HUES64 (cell line): ENCODE data around the gene F9. TPM values are rescaled to one million over a fixed set of nuclear protein-coding genes. Genes with fewer than 3 reads are reported as not detected.
"Not testable (repeated sequence)": the region's sequence is repeated elsewhere in the genome, so short reads cannot be mapped to it uniquely, and the experiment has no call there.

ENCODE experiments used
- H3K27ac ChIP-seq: 2 replicates; pipeline ENCODE4 v1.7.0; 2013; ENCODE audit warnings: low read depth, low read length, inconsistent platforms
- H3K27me3 ChIP-seq: 2 replicates; pipeline ENCODE4 v1.6.1; 2013; ENCODE audit warnings: mild to moderate bottlenecking, low read length; ENCODE audit not compliant: insufficient read depth
- H3K36me3 ChIP-seq: 2 replicates; pipeline ENCODE4 v1.6.1; 2013; ENCODE audit warnings: mild to moderate bottlenecking, low read length; ENCODE audit not compliant: insufficient read depth
- H3K4me1 ChIP-seq: 2 replicates; pipeline ENCODE4 v1.6.1; 2013; ENCODE audit warnings: mild to moderate bottlenecking, low read length, moderate library complexity; ENCODE audit not compliant: insufficient read depth
- H3K4me3 ChIP-seq: 2 replicates; pipeline ENCODE4 v1.5.1; 2013; ENCODE audit warnings: mild to moderate bottlenecking, low read length, moderate library complexity
- H3K9ac ChIP-seq: 2 replicates; pipeline ENCODE4 v1.6.1; 2013; ENCODE audit warnings: mild to moderate bottlenecking, low read depth, low read length
- H3K9me3 ChIP-seq: 2 replicates; pipeline ENCODE4 v1.6.1; 2013; ENCODE audit warnings: low read depth, low read length; ENCODE audit not compliant: insufficient read depth
- WGBS: fragments of 150-250, 120-280 bp; methylation state at CpG from one replicate; pipeline ENCODE4 v1.1.7; 2013; ENCODE audit warnings: missing lambda C conversion rate; 5-methylcytosine and 5-hydroxymethylcytosine counted together
- polyA plus RNA-seq, 2 experiments: library from polyadenylated mRNA; stranded (reverse); fragments of 50-300 nt; gene quantifications; one replicate each; pipeline ENCODE4 v1.2.3, GENCODE V29; 2013

Gene F9
- polyA plus RNA-seq (2013, experiment 1 of 2), result not detected
- not detected for polyA plus RNA-seq (2013, experiment 2 of 2)

DNA sequence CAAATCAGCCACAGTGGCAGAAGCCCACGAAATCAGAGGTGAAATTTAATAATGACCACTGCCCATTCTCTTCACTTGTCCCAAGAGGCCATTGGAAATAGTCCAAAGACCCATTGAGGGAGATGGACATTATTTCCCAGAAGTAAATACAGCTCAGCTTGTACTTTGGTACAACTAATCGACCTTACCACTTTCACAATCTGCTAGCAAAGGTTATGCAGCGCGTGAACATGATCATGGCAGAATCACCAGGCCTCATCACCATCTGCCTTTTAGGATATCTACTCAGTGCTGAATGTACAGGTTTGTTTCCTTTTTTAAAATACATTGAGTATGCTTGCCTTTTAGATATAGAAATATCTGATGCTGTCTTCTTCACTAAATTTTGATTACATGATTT, at the start of gene F9:
Gene F9 (plus strand): TSS at position 190 of the 400 bp plus-strand sequence. CDS start 26 bp downstream, at position 216.
- no peak within 1 kb of the TSS for H3K9ac ChIP-seq
- H3K9me3 ChIP-seq, result no peaks in the 10 kb centered on the region
- H3K27ac ChIP-seq, result no peak within 1 kb of the TSS
- WGBS, result 95% methylated on average over 4 of the region's 4 CpGs
- no peak within 1 kb of the TSS for H3K4me3 ChIP-seq
- H3K36me3 ChIP-seq, result no peaks in the 10 kb centered on the region
- H3K27me3 ChIP-seq, result no peaks in the 10 kb centered on the region
- no peaks in the 10 kb centered on the region for H3K4me1 ChIP-seq

DNA sequence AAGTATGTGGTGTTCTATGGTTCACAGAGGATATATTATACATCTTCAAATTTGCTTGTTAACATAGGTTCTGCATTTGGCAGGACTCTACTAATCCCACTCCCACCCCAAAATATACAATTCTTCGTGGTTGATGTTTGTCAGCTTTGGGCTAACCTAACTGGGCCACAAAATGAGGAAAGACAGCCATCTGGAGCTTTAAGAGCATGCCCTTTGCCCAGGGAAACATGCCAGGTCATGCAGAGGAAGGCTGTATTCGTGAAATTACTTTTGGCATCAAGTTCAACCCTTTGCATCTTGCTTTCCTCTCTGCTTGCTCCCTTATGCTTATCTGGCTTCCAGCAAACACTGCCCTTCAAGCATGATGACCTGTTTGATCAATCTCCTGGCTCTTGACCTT, 46.8 kb upstream of the F9 start:
- H3K27me3 ChIP-seq, result no peaks in the 10 kb centered on the region
- no peak overlapping the region for H3K4me3 ChIP-seq
- no peaks in the 10 kb centered on the region for H3K36me3 ChIP-seq
- H3K9me3 ChIP-seq, result no peaks in the 10 kb centered on the region
- WGBS, result 95% methylated on average over 2 of the region's 2 CpGs
- H3K9ac ChIP-seq, result no peak overlapping the region
- H3K27ac ChIP-seq, result no peak overlapping the region
- no peaks in the 10 kb centered on the region for H3K4me1 ChIP-seq

DNA sequence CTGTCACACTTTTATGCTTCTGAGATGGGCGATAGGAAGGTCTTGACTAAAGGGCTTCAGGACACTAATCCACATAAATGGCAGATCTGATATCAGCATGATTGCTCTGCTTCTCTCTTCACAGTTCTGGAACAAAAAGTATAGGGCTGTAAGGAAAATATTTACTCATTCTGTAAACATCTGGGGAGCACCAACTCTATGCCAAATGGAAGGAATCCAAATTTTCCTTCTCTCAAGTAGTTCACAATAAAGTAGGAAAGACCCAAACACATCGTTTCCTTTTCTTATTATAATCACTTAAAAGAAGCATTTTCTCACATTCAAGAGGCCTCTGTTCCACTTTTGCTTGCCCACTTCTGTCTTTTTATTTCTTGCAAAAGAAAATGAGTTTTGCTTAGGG, 45.9 kb upstream of the F9 start:
- H3K9ac ChIP-seq, result no peak overlapping the region
- 96% methylated on average over 2 of the region's 2 CpGs for WGBS
- H3K27ac ChIP-seq, result no peak overlapping the region
- no peaks in the 10 kb centered on the region for H3K9me3 ChIP-seq
- H3K27me3 ChIP-seq, result no peaks in the 10 kb centered on the region
- no peaks in the 10 kb centered on the region for H3K4me1 ChIP-seq
- H3K4me3 ChIP-seq, result no peak overlapping the region
- H3K36me3 ChIP-seq, result no peaks in the 10 kb centered on the region

DNA sequence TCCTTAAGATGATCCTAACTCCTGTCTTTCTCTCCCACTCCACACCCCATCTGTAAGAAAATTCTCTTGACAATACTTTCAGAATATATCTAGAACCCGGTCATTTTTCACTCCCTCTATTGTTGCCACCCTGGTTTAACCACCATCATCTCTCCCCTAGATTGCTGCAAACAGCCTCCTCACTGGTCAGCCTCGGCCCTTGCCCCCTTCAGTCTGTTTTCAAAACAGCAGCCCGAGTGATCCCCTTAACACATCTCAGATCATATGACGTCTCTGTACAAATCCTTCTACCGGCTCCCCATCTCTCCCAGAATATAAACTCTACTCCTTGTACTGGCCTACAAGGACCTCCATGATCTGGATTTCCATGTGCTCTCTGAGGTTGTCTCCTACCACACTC, 35.2 kb upstream of the F9 start:
- Histone ChIP-seq H3K36me3 (no peaks in the 10 kb centered on the region), H3K4me1 (no peaks in the 10 kb centered on the region), H3K27me3 (no peaks in the 10 kb centered on the region), H3K9me3 (no peaks in the 10 kb centered on the region), H3K9ac (no peak overlapping the region), H3K4me3 (no peak overlapping the region), H3K27ac (no peak overlapping the region)
- WGBS, result 83% methylated on average over 5 of the region's 5 CpGs

DNA sequence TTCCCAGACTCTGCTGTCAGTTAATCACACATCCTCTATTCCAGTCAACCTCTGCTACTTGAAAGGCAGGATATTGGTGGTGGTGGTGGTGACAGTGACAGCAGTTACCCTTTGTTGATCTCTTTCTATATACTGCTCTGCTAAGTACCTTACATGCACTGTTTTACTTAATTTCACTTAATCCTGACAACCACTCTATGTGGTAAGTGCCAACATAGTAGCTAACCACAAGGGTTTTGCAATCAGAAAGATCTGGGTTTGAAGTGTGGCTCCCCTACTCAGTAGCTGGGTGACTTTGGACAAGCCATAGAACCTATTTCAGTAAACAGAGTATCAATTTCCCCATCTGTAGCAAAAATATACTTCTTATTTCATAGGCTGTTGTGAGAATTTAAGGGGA, 24.2 kb upstream of the F9 start:
- Histone ChIP-seq H3K36me3 (no peaks in the 10 kb centered on the region), H3K4me1 (no peaks in the 10 kb centered on the region), H3K27me3 (no peaks in the 10 kb centered on the region), H3K4me3 (no peak overlapping the region), H3K9me3 (no peaks in the 10 kb centered on the region), H3K9ac (no peak overlapping the region), H3K27ac (no peak overlapping the region)

DNA sequence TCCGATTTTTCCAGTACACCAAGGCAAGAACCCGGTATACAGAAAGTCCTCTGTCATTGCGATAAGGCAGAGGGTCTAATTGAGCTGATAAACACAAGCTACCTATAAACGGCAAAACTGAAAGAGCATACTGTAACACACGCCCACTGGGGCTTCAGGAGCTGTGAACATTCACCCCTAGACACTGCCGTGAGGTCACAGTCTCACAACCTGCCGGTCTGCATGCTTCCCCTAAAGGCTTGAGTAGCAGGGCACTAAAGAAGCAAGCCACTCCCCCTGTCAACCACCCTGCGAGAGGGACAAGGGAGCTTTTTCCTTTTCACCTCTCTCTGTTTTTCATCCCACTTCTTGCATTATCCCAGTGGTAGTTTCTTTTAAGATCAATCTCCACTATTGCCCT, 22.4 kb upstream of the F9 start:
- no peaks in the 10 kb centered on the region for H3K9me3 ChIP-seq
- H3K27me3 ChIP-seq, result no peaks in the 10 kb centered on the region
- H3K9ac ChIP-seq, result no peak overlapping the region
- H3K4me1 ChIP-seq, result no peaks in the 10 kb centered on the region
- H3K4me3 ChIP-seq, result no peak overlapping the region
- WGBS, result 80% methylated on average over 8 of the region's 8 CpGs
- H3K36me3 ChIP-seq, result no peaks in the 10 kb centered on the region
- H3K27ac ChIP-seq, result no peak overlapping the region

DNA sequence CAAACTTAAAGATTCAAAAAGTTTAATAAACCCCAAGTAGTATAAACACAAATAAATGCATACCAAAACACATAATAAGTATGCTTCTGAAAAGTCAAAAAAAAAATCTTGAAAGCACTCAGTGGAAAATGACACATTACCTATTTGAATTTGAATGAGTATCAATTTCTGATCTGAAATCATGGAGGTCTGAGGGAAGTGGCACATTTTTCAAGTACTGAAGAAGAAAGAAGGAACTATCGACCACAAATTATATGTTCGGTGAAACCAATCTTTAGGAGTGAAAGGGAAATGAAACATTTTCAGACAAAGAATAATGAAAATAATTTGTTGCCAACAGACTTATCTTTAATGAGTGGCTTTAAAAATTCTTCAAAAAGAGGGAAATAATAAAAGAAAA, 12.1 kb upstream of the F9 start:
- Histone ChIP-seq H3K27ac (no peak overlapping the region), H3K9me3 (no peaks in the 10 kb centered on the region), H3K9ac (no peak overlapping the region), H3K4me3 (no peak overlapping the region), H3K4me1 (no peaks in the 10 kb centered on the region), H3K27me3 (no peaks in the 10 kb centered on the region), H3K36me3 (no peaks in the 10 kb centered on the region)
- 100% methylated on average over 1 of the region's 2 CpGs for WGBS

DNA sequence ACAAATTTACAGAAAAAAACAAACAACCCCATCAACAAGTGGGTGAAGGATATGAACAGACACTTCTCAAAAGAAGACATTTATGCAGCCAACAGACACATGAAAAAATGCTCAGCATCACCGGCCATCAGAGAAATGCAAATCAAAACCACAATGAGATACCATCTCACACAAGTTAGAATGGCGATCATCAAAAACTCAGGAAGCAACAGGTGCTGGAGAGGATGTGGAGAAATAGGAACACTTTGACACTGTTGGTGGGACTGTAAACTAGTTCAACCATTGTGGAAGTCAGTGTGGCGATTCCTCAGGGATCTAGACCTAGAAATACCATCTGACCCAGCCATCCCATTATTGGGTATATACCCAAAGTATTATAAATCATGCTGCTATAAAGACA, 1.7 kb upstream of the F9 start:
- H3K4me1 ChIP-seq, H3K9me3 ChIP-seq, H3K27ac ChIP-seq, H3K9ac ChIP-seq, H3K4me3 ChIP-seq, H3K36me3 ChIP-seq, H3K27me3 ChIP-seq: not testable (repeated sequence)
- WGBS, result 100% methylated on average over 1 of the region's 3 CpGs

DNA sequence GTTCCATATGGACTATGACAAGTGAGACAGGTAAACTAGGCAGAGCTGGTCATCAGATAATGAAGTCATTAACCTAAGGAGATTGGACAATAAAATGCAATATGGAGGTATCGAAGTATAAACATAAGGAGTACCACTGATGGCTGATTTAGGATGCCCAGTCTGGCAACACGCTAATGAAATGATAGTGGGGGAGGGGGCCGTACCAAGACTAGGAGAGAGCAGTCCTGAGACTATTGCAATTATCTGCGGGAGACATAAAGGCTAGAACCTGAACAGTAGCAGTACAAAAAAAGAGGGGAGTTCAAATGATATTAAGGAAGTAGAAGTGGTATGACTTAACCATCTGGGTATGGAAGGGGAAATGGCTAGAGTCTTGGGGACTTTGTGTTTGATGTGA, 2.3 kb downstream of the F9 start:
- H3K9ac ChIP-seq, result no peak overlapping the region
- H3K36me3 ChIP-seq, result no peaks in the 10 kb centered on the region
- H3K27ac ChIP-seq, result no peak overlapping the region
- H3K4me3 ChIP-seq, result no peak overlapping the region
- H3K4me1 ChIP-seq, result no peaks in the 10 kb centered on the region
- H3K27me3 ChIP-seq, result no peaks in the 10 kb centered on the region
- WGBS, result 88% methylated on average over 4 of the region's 4 CpGs
- H3K9me3 ChIP-seq, result no peaks in the 10 kb centered on the region

DNA sequence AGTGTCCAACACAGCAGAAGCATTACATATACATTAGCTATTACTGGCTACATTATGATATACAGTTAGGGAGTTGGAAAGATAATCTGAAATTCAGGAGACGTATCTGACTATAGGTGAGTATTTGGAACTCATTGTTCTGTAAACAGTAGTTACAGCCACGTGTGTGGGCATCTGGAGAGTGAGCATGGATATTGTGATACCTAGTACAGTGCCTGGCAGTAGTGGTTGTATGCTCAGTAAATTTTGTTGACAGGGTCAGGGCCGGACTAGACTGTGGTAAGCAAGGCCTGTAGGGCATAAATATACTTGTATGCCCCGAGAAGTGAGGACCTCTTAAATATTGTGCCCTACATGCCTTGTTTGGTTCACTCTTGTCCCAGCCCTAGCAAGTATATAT, 2.9 kb downstream of the F9 start:
- H3K4me3 ChIP-seq, result no peak overlapping the region
- no peak overlapping the region for H3K27ac ChIP-seq
- no peaks in the 10 kb centered on the region for H3K4me1 ChIP-seq
- 90% methylated on average over 4 of the region's 4 CpGs for WGBS
- H3K9ac ChIP-seq, result no peak overlapping the region
- no peaks in the 10 kb centered on the region for H3K36me3 ChIP-seq
- H3K9me3 ChIP-seq, result no peaks in the 10 kb centered on the region
- no peaks in the 10 kb centered on the region for H3K27me3 ChIP-seq

DNA sequence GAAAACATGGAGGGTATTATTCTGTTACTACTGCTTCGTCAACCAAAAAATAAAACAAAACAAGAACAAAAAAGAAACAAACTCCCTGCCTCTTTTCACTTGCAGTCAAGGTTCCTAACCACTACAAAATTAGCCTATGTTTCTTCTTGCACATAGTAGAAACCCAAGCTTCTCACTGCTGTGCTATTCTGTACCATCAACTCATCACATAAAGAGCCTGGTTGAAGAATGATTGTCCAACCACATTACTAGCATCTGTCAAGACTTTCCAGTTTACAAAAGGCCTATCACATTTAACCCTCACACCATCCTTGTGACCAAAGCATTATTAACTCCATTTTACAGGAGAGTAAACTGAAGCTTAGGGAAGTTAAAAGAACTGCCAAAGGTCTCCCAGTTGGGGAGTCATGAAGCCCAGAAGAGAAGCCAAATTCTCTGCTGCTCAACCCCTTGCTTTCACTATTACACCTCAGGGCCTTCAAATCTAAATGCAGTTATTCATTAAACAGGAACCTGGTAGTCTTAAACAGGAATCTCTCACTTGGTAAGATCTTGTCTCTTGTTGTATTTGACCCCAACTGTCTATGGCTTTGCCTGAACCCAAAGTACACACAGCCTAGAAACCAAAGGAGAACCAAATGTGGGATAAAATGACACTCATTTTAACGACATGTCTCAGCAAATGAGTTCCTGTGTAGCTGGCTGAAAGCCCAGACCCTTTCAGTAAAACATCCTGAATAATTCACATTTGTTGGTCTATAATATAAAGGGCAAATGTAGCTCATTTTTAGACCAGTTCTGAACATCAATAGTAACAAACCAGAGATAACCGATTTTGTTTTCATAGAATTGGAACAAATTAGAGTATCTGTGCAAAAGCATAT, 8.6 kb downstream of the F9 start:
- Histone ChIP-seq H3K9me3 (no peaks in the 10 kb centered on the region), H3K4me3 (no peak overlapping the region), H3K4me1 (no peaks in the 10 kb centered on the region), H3K27me3 (no peaks in the 10 kb centered on the region), H3K27ac (no peak overlapping the region), H3K36me3 (no peaks in the 10 kb centered on the region), H3K9ac (no peak overlapping the region)
- 100% methylated on average over 3 of the region's 3 CpGs for WGBS

DNA sequence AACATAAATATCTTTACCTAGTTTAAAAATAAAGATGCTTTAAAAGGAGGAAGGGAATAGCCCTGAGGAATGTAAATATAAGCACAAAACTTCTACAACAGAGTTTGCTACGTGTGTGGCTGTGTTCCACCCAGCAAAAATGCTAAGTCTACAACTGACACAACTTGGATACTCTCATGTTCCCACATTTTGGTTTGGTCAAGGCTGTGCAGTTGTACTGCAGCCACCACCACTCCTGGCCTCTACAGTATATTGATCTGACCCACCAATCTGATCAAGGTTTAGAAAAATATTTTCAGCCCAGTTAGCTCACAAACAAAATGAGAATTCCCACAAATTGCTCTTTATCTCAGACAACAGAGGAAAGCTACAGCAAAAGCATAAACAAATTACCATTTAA, 12.1 kb downstream of the F9 start:
- H3K9me3 ChIP-seq, result no peaks in the 10 kb centered on the region
- WGBS, result 88% methylated on average over 1 of the region's 1 CpG
- H3K36me3 ChIP-seq, result no peaks in the 10 kb centered on the region
- no peak overlapping the region for H3K4me3 ChIP-seq
- H3K4me1 ChIP-seq, result no peaks in the 10 kb centered on the region
- no peak overlapping the region for H3K27ac ChIP-seq
- no peak overlapping the region for H3K9ac ChIP-seq
- no peaks in the 10 kb centered on the region for H3K27me3 ChIP-seq
